CMK (cell line): ENCODE results near the gene CLCA1.

Source experiments
- DNase-seq: peaks from one replicate; pipeline ENCODE4 v3.0.0-alpha.2; 2010; ENCODE audit warnings: low read depth

Gene CLCA1, protein sequence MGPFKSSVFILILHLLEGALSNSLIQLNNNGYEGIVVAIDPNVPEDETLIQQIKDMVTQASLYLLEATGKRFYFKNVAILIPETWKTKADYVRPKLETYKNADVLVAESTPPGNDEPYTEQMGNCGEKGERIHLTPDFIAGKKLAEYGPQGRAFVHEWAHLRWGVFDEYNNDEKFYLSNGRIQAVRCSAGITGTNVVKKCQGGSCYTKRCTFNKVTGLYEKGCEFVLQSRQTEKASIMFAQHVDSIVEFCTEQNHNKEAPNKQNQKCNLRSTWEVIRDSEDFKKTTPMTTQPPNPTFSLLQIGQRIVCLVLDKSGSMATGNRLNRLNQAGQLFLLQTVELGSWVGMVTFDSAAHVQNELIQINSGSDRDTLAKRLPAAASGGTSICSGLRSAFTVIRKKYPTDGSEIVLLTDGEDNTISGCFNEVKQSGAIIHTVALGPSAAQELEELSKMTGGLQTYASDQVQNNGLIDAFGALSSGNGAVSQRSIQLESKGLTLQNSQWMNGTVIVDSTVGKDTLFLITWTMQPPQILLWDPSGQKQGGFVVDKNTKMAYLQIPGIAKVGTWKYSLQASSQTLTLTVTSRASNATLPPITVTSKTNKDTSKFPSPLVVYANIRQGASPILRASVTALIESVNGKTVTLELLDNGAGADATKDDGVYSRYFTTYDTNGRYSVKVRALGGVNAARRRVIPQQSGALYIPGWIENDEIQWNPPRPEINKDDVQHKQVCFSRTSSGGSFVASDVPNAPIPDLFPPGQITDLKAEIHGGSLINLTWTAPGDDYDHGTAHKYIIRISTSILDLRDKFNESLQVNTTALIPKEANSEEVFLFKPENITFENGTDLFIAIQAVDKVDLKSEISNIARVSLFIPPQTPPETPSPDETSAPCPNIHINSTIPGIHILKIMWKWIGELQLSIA

GRCh38 chr1:86468501-86468977 is at the start of gene CLCA1:
Gene CLCA1 (plus strand): TSS chr1:86468927. CDS start chr1:86468972, 45 bp downstream.
- no peak for DNase-seq

DNA sequence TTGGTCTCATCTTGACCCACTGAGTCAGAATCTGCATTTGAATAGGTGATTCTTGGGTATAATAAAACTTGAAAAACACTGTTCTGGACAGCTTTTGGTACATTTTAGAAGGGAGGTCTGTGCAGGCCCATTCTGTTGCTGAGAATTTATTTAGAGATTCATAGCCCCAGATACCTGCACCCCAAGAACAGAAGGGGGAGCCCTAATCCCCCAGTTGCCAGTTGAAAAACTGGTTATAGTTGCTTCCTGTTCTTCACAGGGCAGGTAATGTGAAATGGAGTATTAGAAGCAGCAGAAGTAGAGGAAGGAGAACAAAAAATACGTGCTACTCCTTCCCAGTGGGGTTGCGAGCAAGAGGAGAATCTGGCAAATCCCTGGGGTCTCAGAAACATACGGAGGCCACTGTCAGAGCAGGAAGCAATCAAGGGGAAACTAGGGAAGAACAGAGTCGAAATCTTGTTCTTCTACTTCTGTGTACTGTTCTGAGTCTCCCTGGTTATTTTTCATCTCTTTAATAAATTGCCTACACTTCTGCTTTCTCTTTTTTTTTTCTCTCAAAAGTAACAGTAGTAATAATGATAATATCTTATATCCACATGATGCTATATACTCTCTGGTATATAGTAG is 49.3 kb upstream of the CLCA1 start:
- no peak for DNase-seq

- no peak for DNase-seq
Measured at GRCh38 chr1:86421601-86422280, 47.0 kb upstream of the CLCA1 start.

DNA sequence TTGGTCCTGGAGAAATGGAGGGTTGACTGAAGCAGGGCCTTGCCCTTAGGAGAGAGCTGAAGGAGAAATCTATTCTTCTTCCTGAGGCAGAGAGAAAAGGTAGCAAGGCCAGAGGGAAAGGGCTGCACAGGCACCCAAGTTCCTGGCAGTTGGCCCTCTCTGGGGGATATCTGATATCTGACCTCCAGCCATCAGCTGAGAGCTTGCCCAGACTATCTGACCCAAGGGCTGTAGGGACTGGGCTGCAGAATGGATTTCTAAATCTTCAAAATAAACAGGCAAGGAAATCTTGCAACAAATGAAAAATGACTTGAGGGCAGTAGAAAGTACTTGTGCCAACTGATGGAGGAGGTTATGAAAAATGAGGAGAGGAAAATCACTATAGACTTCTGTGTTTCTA is 45.3 kb upstream of the CLCA1 start:
- no peak for DNase-seq

- DNase-seq = no peak
Measured at GRCh38 chr1:86423873-86424272, 44.9 kb upstream of the CLCA1 start, which contains the start of gene CLCA2. Gene CLCA2 (plus strand): TSS chr1:86424171. CDS start chr1:86424248, 77 bp downstream.

- DNase-seq = peak; percentile 12
Measured at GRCh38 chr1:86429122-86429725, 39.5 kb upstream of the CLCA1 start.

DNA sequence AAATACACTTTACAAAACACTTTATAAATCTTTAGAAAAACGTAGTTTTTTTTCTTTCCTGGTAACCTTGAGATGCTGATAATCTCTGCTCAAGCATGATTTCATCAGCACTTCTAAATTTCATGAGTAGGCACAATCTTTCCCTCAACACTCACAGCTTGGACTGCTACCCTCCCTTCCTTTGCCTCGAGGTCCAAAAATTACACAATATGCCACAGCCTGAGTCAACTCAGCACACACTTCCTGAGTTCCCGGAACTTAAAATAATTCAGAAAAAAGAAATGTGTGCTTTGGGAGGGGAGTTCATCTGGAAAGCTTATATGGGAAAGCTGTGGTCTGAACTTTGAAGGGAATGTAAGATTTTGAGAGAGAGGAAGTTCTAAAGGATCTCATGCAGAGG is 38.9 kb upstream of the CLCA1 start:
- peak; percentile 70 for DNase-seq

GRCh38 chr1:86430376-86430775 is 38.4 kb upstream of the CLCA1 start:
- no peak for DNase-seq

- DNase-seq = no peak
Measured at GRCh38 chr1:86434059-86434458, 34.7 kb upstream of the CLCA1 start.

DNA sequence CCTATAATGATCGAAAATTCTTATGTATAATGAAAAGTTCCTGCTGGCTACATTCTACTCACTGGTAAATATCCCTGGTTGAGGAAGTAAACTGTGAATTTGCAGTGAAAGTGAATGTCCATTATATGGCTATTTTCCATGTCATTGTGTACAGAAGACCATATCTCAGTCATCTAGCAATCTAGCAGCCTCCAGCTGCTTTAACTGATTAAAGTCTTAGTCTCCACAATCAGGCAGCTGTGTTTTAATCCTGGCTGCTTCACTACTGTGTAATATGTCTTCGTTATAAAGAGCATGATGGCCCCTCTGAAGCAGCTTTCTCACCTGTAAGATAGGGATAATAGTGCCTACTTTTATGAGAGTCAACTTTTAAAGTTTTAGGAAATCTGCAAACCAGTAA is 33.4 kb upstream of the CLCA1 start:
- DNase-seq = no peak

GRCh38 chr1:86436041-86436440 is 32.7 kb upstream of the CLCA1 start:
- DNase-seq = no peak

DNA sequence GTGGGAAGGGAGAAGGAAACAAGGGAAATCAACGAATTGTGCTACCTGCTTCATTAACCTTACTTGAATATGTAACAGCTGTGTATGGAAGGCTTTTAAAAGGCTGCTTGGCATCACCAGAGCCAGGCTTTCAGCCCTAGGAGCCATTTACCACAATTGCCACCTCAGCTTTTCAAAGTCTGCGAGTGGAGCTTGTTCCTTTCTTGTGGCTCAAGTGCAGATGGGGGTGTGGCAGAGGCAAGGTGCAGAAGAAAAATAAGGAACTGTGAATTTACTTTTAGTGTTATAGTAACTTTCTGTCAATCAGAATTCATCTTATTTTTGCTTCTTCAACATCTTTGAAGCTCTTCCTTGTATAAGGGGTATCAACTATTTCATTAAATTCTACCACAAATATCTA is 27.1 kb upstream of the CLCA1 start:
- no peak for DNase-seq

DNA sequence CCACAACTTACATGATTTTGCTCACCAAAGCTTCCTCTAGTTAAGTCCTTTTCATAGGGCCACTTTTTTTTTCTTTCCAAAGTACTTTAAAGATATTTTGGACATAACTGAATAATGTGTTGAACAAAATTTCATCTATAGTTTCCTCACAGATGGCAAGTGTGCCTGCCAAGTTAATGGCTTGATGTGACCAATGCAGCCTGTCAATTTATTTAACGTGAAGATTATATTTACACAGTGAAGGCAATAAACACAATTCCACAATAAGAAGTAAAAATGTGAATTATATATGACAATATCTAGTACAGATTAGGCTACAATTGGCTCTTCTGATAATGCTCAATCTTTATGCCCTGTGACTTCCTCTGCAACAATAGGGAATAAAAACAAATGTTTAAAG is 26.7 kb upstream of the CLCA1 start:
- no peak for DNase-seq

DNA sequence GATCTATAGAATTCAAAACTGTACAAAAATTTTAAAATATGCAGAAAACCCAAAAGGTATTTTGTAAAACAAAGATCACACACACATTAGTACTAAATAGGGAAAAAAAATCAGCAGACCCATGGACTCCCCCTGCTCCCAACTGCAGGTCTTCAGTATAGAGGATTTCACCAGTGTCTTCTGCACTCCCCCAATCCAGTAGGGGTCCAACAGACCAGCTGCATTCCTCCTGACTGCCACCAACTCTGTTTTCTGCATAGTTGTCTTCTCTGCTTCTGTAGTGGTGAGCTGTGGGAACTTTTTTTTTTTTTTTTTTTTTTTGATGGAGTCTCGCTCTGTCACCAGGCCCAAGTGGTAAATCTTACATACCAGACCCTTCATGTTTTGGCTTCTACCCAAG is 22.8 kb upstream of the CLCA1 start:
- no peak for DNase-seq

DNA sequence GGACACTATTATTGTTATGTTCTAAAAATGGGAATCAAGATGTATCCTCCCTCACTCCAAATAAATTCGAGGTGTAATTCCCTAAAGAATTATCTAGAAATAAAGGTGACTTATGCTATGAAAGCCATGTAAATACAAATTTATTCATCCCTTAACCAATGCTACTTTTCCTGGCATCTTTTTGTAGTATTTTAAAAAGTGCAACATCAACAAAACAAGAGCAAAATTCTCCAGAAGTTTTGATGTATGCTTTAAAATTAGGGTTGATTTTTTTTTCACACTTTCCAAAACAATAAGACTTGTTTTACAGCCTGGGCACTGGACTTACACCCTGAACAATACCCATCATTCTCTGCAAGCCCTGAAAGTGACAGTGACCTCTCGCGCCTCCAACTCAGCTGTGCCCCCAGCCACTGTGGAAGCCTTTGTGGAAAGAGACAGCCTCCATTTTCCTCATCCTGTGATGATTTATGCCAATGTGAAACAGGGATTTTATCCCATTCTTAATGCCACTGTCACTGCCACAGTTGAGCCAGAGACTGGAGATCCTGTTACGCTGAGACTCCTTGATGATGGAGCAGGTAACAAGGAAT is 21.4 kb upstream of the CLCA1 start:
- no peak for DNase-seq

GRCh38 chr1:86448670-86449069 is 20.1 kb upstream of the CLCA1 start:
- no peak for DNase-seq

DNA sequence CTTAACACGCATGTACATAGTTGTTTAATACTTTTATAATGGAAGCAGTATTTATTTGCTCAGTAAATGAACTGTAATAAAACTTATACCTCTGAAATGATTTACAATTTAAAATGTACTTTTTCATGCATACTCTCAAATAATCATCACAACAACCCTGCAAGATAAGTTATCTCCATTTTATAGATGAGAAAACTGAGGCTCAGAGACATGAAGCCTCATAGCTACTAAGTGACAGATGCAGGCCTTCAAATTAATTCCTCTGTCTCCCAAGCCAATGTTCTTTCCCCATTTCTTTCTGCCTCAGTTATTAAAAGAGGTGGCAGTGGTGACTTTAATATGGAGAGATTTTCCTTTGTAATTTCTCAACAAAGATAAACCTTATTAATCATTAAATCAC is 19.6 kb upstream of the CLCA1 start:
- no peak for DNase-seq

- DNase-seq = no peak
Measured at GRCh38 chr1:86450847-86451246, 17.9 kb upstream of the CLCA1 start.

GRCh38 chr1:86453664-86454063 is 15.1 kb upstream of the CLCA1 start:
- no peak for DNase-seq

- DNase-seq = no peak
Measured at GRCh38 chr1:86455073-86455472, 13.7 kb upstream of the CLCA1 start.

DNA sequence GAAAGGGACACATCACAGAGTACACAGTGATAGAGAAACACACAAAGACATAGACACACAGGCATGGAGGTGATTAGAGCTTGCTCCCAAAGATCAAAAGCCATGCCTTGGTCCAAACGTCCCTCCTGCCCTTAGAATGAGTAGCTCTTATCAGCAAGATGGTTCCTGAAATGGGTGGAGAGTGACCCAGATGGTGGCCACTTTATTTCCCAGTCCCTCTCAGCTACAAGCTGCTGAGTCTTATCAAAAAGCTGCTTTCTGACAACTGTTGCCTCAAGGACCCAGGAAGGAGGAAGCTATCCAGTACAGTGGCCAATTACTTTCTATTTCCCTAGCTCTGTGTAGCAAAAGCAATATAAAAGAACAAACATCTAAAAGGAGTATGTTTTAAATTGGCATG is 7.7 kb upstream of the CLCA1 start:
- peak; percentile 45 for DNase-seq
